ENCODE measurements around the gene OTOS. TPM values are rescaled to one million over a fixed set of nuclear protein-coding genes. Genes with fewer than 3 reads are reported as not detected.

OTOS gene
- total and polyA plus RNA-seq, 2 donors (not counting 1 experiment from before 2014, with no cell fraction given): not detected

DNA sequence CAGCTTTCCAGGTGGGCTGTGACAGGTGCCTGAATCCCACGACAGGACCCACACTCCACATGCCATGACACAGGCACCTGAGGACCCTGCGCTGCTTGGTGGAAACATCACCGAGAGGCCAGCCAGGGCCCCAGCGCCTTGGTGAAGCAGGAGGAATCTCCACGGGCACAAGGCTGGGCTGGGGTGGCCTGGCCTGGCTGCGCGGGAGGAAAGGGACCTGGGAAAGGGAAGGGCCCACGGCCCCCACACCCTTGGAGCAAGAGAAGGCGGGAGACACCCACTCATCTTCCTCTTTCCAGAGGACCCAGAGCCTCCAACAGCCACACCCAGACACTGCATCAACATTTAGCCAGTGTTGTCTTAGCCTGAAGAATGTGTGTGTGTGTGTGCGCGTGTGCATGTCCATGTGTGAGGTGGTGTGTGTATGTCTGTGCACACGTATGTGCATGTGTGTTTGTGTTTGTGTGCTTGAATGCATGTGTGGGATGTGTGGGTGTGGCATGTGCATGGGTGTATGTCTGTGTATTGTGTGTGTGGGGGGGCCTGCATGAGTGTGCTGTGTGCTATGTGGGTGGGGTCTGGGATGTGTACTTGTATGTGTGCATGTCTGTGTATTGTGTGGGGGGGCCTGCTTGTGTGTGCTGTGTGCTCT, 6.3 kb upstream of the OTOS start:
- no peak overlapping the region for H3K9ac ChIP-seq (ENCODE audit: low read length)
- DNase-seq: no peak
- no peaks in the 10 kb centered on the region for H4K20me1 ChIP-seq (ENCODE audit: control insufficient read depth, insufficient read depth, low read length, poor library complexity, severe bottlenecking)
- H3K27me3 ChIP-seq (replicated peaks in 1 of 4; ENCODE audit: control extremely low read depth in 1 of 4, control insufficient read depth in 3 of 4, insufficient read depth in 4 of 4, low read length in 3 of 4): peaks cover 0 to 18% (median 5%) of the 10 kb centered on the region in 4 experiments
- intact Hi-C loops (cut with micrococcal nuclease): no loop called here
- H3K4me3 ChIP-seq (ENCODE audit: control extremely low read depth in 1 of 5, extremely low read depth in 1 of 5, insufficient read depth in 1 of 5, low read depth in 2 of 5, low read length in 4 of 5): no peak overlapping the region
- WGBS (ENCODE audit: insufficient coverage): 89% methylated on average over 7 of the region's 12 CpGs
- no peak for TF ChIP-seq EZH2 (IDR thresholded peaks at IDR 0.05; ENCODE audit: borderline replicate concordance, insufficient read depth, low read depth, low read length, poor library complexity, severe bottlenecking)
- no peaks in the 10 kb centered on the region for H3K36me3 ChIP-seq (replicated peaks in 1 of 2; ENCODE audit: control extremely low read depth in 1 of 2, control insufficient read depth in 1 of 2, extremely low read depth in 1 of 2, insufficient read depth in 2 of 2, low read length in 1 of 2)
- no peak overlapping the region for H3K4me2 ChIP-seq (replicated peaks; ENCODE audit: low read depth, low read length, poor library complexity, severe bottlenecking)
- H3K27me3 Mint-ChIP-seq: peaks cover 15% of the 10 kb centered on the region
- ChIA-PET CTCF (interaction anchor here (1.9 to 9.2 kb wide), 2 partner anchors 18 to 87 kb away, joined by 6 to 136 read pairs; no protein-coding TSS in a partner anchor), POLR2A (no interaction called here)
- no peak overlapping the region for H3K27ac Mint-ChIP-seq
- peaks cover 2% of the 10 kb centered on the region for H3K4me1 Mint-ChIP-seq
- H3K27ac ChIP-seq (ENCODE audit: low read length in 2 of 2): no peak overlapping the region
- no peaks in the 10 kb centered on the region for H3K9me3 Mint-ChIP-seq (ENCODE audit: insufficient read depth)
- H3K4me1 ChIP-seq (ENCODE audit: control insufficient read depth in 2 of 2, insufficient read depth in 2 of 2, low read length in 2 of 2): peaks cover 3 to 7% of the 10 kb centered on the region in 2 donors
- no peaks in the 10 kb centered on the region for H3K79me2 ChIP-seq (ENCODE audit: control insufficient read depth, insufficient read depth, low read length)
- H2AFZ ChIP-seq (ENCODE audit: insufficient read depth, low read depth, low read length, poor library complexity, severe bottlenecking): no peak overlapping the region
- no peak for ATAC-seq (ENCODE audit: low read depth)
- H3K4me3 Mint-ChIP-seq: no peak overlapping the region
- H3K9me3 ChIP-seq (ENCODE audit: control extremely low read depth in 1 of 3, control insufficient read depth in 2 of 3, insufficient read depth in 1 of 3, low read length in 2 of 3): no peaks in the 10 kb centered on the region

DNA sequence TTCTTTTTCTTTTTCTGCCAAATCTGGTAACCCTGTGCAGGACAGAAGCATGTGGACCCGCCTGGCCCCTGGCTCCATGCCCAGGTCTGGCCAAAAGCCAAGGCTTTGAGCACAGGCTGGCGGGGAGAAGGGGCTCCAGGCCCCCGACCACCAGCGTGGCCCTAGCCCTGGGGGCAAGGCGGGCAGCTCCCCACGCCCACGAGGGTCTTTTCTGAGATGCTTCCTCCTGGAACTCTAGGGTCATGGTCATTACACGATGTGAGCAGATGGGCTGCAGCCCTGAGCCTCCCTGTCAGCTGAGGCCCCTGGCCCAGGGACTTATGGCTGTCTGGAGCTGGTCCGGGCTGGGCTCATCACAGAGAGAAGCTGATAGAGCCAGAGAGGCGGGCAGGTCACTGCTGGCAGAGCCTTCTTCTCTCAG, 5.7 kb upstream of the OTOS start:
- WGBS (ENCODE audit: insufficient coverage): 70% methylated on average over 10 of the region's 10 CpGs
- Mint-ChIP-seq H3K27ac (no peak overlapping the region), H3K27me3 (peaks cover 15% of the 10 kb centered on the region), H3K9me3 (ENCODE audit: insufficient read depth) (no peaks in the 10 kb centered on the region), H3K4me3 (no peak overlapping the region), H3K4me1 (peaks cover 2% of the 10 kb centered on the region)
- Histone ChIP-seq H3K4me3 (ENCODE audit: control extremely low read depth in 1 of 5, extremely low read depth in 1 of 5, insufficient read depth in 1 of 5, low read depth in 2 of 5, low read length in 4 of 5) (no peak overlapping the region), H3K79me2 (ENCODE audit: control insufficient read depth, insufficient read depth, low read length) (no peaks in the 10 kb centered on the region), H3K4me2 (replicated peaks; ENCODE audit: low read depth, low read length, poor library complexity, severe bottlenecking) (no peak overlapping the region), H3K9ac (ENCODE audit: low read length) (no peak overlapping the region), H3K36me3 (replicated peaks in 1 of 2; ENCODE audit: control extremely low read depth in 1 of 2, control insufficient read depth in 1 of 2, extremely low read depth in 1 of 2, insufficient read depth in 2 of 2, low read length in 1 of 2) (no peaks in the 10 kb centered on the region), H3K27ac (ENCODE audit: low read length in 2 of 2) (no peak overlapping the region), H3K4me1 (ENCODE audit: control insufficient read depth in 2 of 2, insufficient read depth in 2 of 2, low read length in 2 of 2) (peaks cover 3 to 7% of the 10 kb centered on the region in 2 donors), H3K9me3 (ENCODE audit: control extremely low read depth in 1 of 3, control insufficient read depth in 2 of 3, insufficient read depth in 1 of 3, low read length in 2 of 3) (no peaks in the 10 kb centered on the region), H4K20me1 (ENCODE audit: control insufficient read depth, insufficient read depth, low read length, poor library complexity, severe bottlenecking) (no peaks in the 10 kb centered on the region), H3K27me3 (replicated peaks in 1 of 4; ENCODE audit: control extremely low read depth in 1 of 4, control insufficient read depth in 3 of 4, insufficient read depth in 4 of 4, low read length in 3 of 4) (peaks cover 0 to 18% (median 5%) of the 10 kb centered on the region in 4 experiments), H2AFZ (ENCODE audit: insufficient read depth, low read depth, low read length, poor library complexity, severe bottlenecking) (no peak overlapping the region)
- ChIA-PET CTCF (interaction anchor here (0.7 to 9.2 kb wide), 5 partner anchors 17 to 1775 kb away, joined by 3 to 136 read pairs (median 5); no protein-coding TSS in a partner anchor), POLR2A (no interaction called here)
- DNase-seq (no peak), ATAC-seq (ENCODE audit: low read depth) (no peak)
- intact Hi-C loops (cut with micrococcal nuclease): no loop called here
- TF ChIP-seq EZH2 (IDR thresholded peaks at IDR 0.05; ENCODE audit: borderline replicate concordance, insufficient read depth, low read depth, low read length, poor library complexity, severe bottlenecking): no peak
- TF ChIP-seq, protein P1, sequence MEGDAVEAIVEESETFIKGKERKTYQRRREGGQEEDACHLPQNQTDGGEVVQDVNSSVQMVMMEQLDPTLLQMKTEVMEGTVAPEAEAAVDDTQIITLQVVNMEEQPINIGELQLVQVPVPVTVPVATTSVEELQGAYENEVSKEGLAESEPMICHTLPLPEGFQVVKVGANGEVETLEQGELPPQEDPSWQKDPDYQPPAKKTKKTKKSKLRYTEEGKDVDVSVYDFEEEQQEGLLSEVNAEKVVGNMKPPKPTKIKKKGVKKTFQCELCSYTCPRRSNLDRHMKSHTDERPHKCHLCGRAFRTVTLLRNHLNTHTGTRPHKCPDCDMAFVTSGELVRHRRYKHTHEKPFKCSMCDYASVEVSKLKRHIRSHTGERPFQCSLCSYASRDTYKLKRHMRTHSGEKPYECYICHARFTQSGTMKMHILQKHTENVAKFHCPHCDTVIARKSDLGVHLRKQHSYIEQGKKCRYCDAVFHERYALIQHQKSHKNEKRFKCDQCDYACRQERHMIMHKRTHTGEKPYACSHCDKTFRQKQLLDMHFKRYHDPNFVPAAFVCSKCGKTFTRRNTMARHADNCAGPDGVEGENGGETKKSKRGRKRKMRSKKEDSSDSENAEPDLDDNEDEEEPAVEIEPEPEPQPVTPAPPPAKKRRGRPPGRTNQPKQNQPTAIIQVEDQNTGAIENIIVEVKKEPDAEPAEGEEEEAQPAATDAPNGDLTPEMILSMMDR (IDR thresholded peaks at IDR 0.05): no peak
